Measurements from ENCODE around the gene MATN1.

Gene MATN1

GRCh38 chr1:30758121-30758688 lies 34.8 kb upstream of the MATN1 start:
- DNase-seq (ENCODE audit: low read depth, low spot score) = no peak

- no peak for DNase-seq (ENCODE audit: low read depth, low spot score)
These were observed 34.2 kb upstream of the MATN1 start, which contains the start of gene LAPTM5 for GRCh38 chr1:30757352-30758120. Gene LAPTM5, minus strand, starts transcription at chr1:30757774. Its CDS starts 29 bp downstream, at chr1:30757745.

- no peak for DNase-seq (ENCODE audit: low read depth, low spot score)
These were observed 33.4 kb upstream of the MATN1 start for GRCh38 chr1:30756545-30757351.

GRCh38 chr1:30756206-30756544 lies 32.8 kb upstream of the MATN1 start:
- no peak for DNase-seq (ENCODE audit: low read depth, low spot score)

- DNase-seq (ENCODE audit: low read depth, low spot score) = no peak
These were observed 32.4 kb upstream of the MATN1 start for GRCh38 chr1:30755746-30756145.

- DNase-seq (ENCODE audit: low read depth, low spot score) = no peak
These were observed 31.9 kb upstream of the MATN1 start for GRCh38 chr1:30755334-30755733.

- no peak for DNase-seq (ENCODE audit: low read depth, low spot score)
These were observed 31.3 kb upstream of the MATN1 start for GRCh38 chr1:30754684-30755171.

GRCh38 chr1:30753660-30754123 lies 30.3 kb upstream of the MATN1 start:
- DNase-seq (ENCODE audit: low read depth, low spot score) = no peak

GRCh38 chr1:30753118-30753517 lies 29.7 kb upstream of the MATN1 start:
- no peak for DNase-seq (ENCODE audit: low read depth, low spot score)

GRCh38 chr1:30752651-30752908 lies 29.2 kb upstream of the MATN1 start:
- no peak for DNase-seq (ENCODE audit: low read depth, low spot score)

- no peak for DNase-seq (ENCODE audit: low read depth, low spot score)
These were observed 28.7 kb upstream of the MATN1 start for GRCh38 chr1:30751830-30752650.

- no peak for DNase-seq (ENCODE audit: low read depth, low spot score)
These were observed 27.4 kb upstream of the MATN1 start for GRCh38 chr1:30750731-30751291.

- DNase-seq (ENCODE audit: low read depth, low spot score) = no peak
These were observed 26.6 kb upstream of the MATN1 start for GRCh38 chr1:30749691-30750583.

GRCh38 chr1:30748699-30749401 lies 25.5 kb upstream of the MATN1 start:
- DNase-seq (ENCODE audit: low read depth, low spot score) = no peak

GRCh38 chr1:30748098-30748698 lies 24.8 kb upstream of the MATN1 start:
- DNase-seq (ENCODE audit: low read depth, low spot score) = no peak

GRCh38 chr1:30747033-30748008 lies 23.9 kb upstream of the MATN1 start:
- no peak for DNase-seq (ENCODE audit: low read depth, low spot score)

GRCh38 chr1:30746212-30747032 lies 23.0 kb upstream of the MATN1 start:
- DNase-seq (ENCODE audit: low read depth, low spot score) = no peak
